Aorta (tissue), 4 donors: ENCODE measurements around the gene ZNF229. TPM values are rescaled to one million over a fixed set of nuclear protein-coding genes. Genes with fewer than 3 reads are reported as not detected.

Experiments
- polyA plus RNA-seq, 2 donors: library from polyadenylated mRNA; stranded (reverse); fragments of 200-250 nt; gene quantifications; one replicate each; pipeline ENCODE4 v1.2.3, GENCODE V29; 2013
- total RNA-seq, 2 donors: library from RNA; stranded (reverse); fragmentation: NEBNext Ultra II Directional; extraction: Animal tissue kit (Norgen Biotek cat#: 25700); gene quantifications; one replicate each; pipeline ENCODE4 v1.2.1, GENCODE V29; 2021
- donor health status: healthy with polysubstance abuse.
- donor health status: Bipolar disorder and iron deficiency.
- donor health status: DM: no; HTN: no; CAD: no.
- donor health status: DM: yes; HTN: yes; CAD: no.

The ZNF229 gene
- total and polyA plus RNA-seq, 4 donors = 0.75 to 7.4 (median 3.5) TPM

Other genes starting within 250 kb of the ZNF229 start
- 10 to 100 TPM; 17.9 to 27.5 TPM for gene ZNF227, start 235.9 kb downstream of the ZNF229 start, total RNA-seq
- 1 to 10 TPM; 5.0 to 6.6 TPM for gene ZNF227, start 235.9 kb downstream of the ZNF229 start, polyA plus RNA-seq
- under 1 TPM; 0.19 to 0.36 TPM for gene ZNF233, start 188.6 kb downstream of the ZNF229 start, total RNA-seq
- gene ZNF233, start 188.6 kb downstream of the ZNF229 start, polyA plus RNA-seq = under 1 TPM; 0.67 to 0.75 TPM
- 10 to 100 TPM in 1 of 2 donors, 1 to 10 TPM in 1; 6.2 to 11.0 TPM for gene ZNF235, start 143.4 kb downstream of the ZNF229 start, total RNA-seq
- gene ZNF235, start 143.4 kb downstream of the ZNF229 start, polyA plus RNA-seq = 1 to 10 TPM; 2.3 to 3.1 TPM
- gene ZNF112, start 91.8 kb downstream of the ZNF229 start, total RNA-seq = 1 to 10 TPM; 4.9 to 8.0 TPM
- 1 to 10 TPM; 1.9 to 2.9 TPM for gene ZNF112, start 91.8 kb downstream of the ZNF229 start, polyA plus RNA-seq
- 1 to 10 TPM in 1 of 2 donors, under 1 TPM in 1; 0.84 to 3.1 TPM for gene ZNF285, start 46.9 kb downstream of the ZNF229 start, total RNA-seq
- 1 to 10 TPM in 1 of 2 donors, under 1 TPM in 1; 0.25 to 1.5 TPM for gene ZNF285, start 46.9 kb downstream of the ZNF229 start, polyA plus RNA-seq
- 1 to 10 TPM; 4.2 to 7.7 TPM for gene ZNF180, start 52.0 kb upstream of the ZNF229 start, total RNA-seq
- gene ZNF180, start 52.0 kb upstream of the ZNF229 start, polyA plus RNA-seq = 1 to 10 TPM; 2.6 to 3.3 TPM
- not detected for gene CEACAM20, start 81.2 kb upstream of the ZNF229 start, total RNA-seq
- gene CEACAM20, start 81.2 kb upstream of the ZNF229 start, polyA plus RNA-seq = under 1 TPM in 1 of 2 donors, not detected in 1; 0.63 TPM
- gene IGSF23, start 165.1 kb upstream of the ZNF229 start, total RNA-seq = not detected
- 1 to 10 TPM in 1 of 2 donors, under 1 TPM in 1; 0.18 to 8.4 TPM for gene IGSF23, start 165.1 kb upstream of the ZNF229 start, polyA plus RNA-seq
- 10 to 100 TPM; 31.3 to 44.2 TPM for gene PVR, start 195.4 kb upstream of the ZNF229 start, total RNA-seq
- 10 to 100 TPM in 1 of 2 donors, 1 to 10 TPM in 1; 7.4 to 24.6 TPM for gene PVR, start 195.4 kb upstream of the ZNF229 start, polyA plus RNA-seq
- gene CEACAM19, start 223.0 kb upstream of the ZNF229 start, total RNA-seq = 10 to 100 TPM; 12.7 TPM
- gene CEACAM19, start 223.0 kb upstream of the ZNF229 start, polyA plus RNA-seq = 10 to 100 TPM in 1 of 2 donors, 1 to 10 TPM in 1; 1.8 to 18.4 TPM